Breast epithelium (tissue), 3 donors: ENCODE data around the gene LAMA3.

Experiments
- POLR2A ChIP-seq: fragments of 450-650 bp; IDR thresholded peaks from one replicate; pipeline ENCODE4 v1.6.1; 2016; ENCODE audit warnings: antibody characterized with exemption, mild to moderate bottlenecking, moderate library complexity
- POLR2AphosphoS5 ChIP-seq, 3 donors: sonication (generic); formaldehyde crosslinking; IDR thresholded peaks; one replicate each; pipeline ENCODE4 v1.6.1; 2017; ENCODE audit warnings: antibody characterized with exemption in 3 of 3
- TF ChIP-seq, protein P1 (sequence below), 3 donors: fragments of 450-650 bp; IDR thresholded peaks; one replicate each; pipeline ENCODE4 v1.5.1; 2016 to 2017; ENCODE audit warnings: antibody characterized with exemption in 3 of 3, mild to moderate bottlenecking in 3 of 3, moderate library complexity in 3 of 3

DNA sequence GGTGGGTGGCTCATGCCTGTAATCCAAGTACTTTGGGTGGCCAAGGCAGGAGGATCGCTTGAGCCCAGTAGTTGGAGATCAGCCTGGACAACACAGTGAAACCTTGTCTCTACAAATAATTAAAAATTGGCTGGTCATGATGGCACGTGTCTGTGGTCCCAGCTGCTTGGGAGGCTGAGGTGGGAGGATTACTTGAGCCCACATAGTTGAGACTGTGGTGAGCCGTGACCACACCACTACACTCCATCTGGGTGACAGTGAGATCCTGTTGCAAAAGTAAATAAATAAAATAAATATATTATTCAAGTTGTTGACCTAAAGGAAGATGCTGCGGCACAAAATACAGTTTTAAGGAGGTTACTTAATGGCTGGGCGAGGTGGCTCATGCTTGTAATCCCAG is 72.7 kb downstream of the LAMA3 start:
- TF ChIP-seq, protein P1, sequence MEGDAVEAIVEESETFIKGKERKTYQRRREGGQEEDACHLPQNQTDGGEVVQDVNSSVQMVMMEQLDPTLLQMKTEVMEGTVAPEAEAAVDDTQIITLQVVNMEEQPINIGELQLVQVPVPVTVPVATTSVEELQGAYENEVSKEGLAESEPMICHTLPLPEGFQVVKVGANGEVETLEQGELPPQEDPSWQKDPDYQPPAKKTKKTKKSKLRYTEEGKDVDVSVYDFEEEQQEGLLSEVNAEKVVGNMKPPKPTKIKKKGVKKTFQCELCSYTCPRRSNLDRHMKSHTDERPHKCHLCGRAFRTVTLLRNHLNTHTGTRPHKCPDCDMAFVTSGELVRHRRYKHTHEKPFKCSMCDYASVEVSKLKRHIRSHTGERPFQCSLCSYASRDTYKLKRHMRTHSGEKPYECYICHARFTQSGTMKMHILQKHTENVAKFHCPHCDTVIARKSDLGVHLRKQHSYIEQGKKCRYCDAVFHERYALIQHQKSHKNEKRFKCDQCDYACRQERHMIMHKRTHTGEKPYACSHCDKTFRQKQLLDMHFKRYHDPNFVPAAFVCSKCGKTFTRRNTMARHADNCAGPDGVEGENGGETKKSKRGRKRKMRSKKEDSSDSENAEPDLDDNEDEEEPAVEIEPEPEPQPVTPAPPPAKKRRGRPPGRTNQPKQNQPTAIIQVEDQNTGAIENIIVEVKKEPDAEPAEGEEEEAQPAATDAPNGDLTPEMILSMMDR (IDR thresholded peaks at IDR 0.05): no peak
- TF ChIP-seq POLR2A (no peak), POLR2AphosphoS5 (IDR thresholded peaks at IDR 0.05) (no peak)
